H1 (cell line): ENCODE results near the gene GNAL.

ENCODE experiments used
- CBX5 ChIP-seq: fragments of 300-800, 300-1000 bp; sonication (generic); IDR thresholded peaks from 2 replicates; pipeline ENCODE4 v1.7.1; 2016; ENCODE audit warnings: antibody characterized with exemption, low read length, low read depth
- EZH2 ChIP-seq: fragments of 200-600 bp; sonication (generic); IDR thresholded peaks from 2 replicates; pipeline ENCODE4 v1.7.1; 2012; ENCODE audit warnings: low read depth, mild to moderate bottlenecking, moderate library complexity, low read length, inconsistent platforms; ENCODE audit not compliant: severe bottlenecking
- JUN ChIP-seq: IDR thresholded peaks from 2 replicates; pipeline ENCODE4 v1.6.1; 2011; ENCODE audit warnings: low read depth, mild to moderate bottlenecking, improper control_type of control experiment, low read length
- KDM5A ChIP-seq: fragments of 200-600 bp; IDR thresholded peaks from 2 replicates; pipeline ENCODE4 v1.7.1; 2012; ENCODE audit warnings: mild to moderate bottlenecking, low read length, inconsistent platforms, mixed read lengths
- MAFK ChIP-seq: IDR thresholded peaks from 2 replicates; pipeline ENCODE4 v1.6.1; 2012; ENCODE audit warnings: low read depth, mild to moderate bottlenecking, improper control_type of control experiment, low read length
- POLR2A ChIP-seq, 2 experiments: IDR thresholded peaks; 1 replicate in 1 of 2; 2 replicates in 1 of 2; pipeline ENCODE4 v1.6.1; 2011; ENCODE audit warnings: low read depth in 2 of 2, low read length in 2 of 2, mild to moderate bottlenecking in 2 of 2; ENCODE audit errors: control extremely low read depth in 1 of 2
- ZNF274 ChIP-seq: IDR thresholded peaks from 2 replicates; pipeline ENCODE4 v1.7.0; 2012; ENCODE audit warnings: low read length, borderline replicate concordance; ENCODE audit errors: extremely low read depth
- TF ChIP-seq, protein P1 (sequence below), 3 experiments: IDR thresholded peaks; 1 replicate in 2 of 3; 2 replicates in 1 of 3; pipeline versions ENCODE4 v1.5.1 to v1.6.1; 2011; ENCODE audit warnings: low read length in 3 of 3, mild to moderate bottlenecking in 3 of 3, inconsistent platforms in 2 of 3, low read depth in 1 of 3, moderate library complexity in 1 of 3; ENCODE audit not compliant: insufficient read depth in 1 of 3; ENCODE audit errors: control extremely low read depth in 1 of 3
- TF ChIP-seq, protein P2 (sequence below): IDR thresholded peaks from 2 replicates; pipeline ENCODE4 v1.6.1; 2012; ENCODE audit warnings: inconsistent platforms
- TF ChIP-seq, protein P3 (sequence below): IDR thresholded peaks from 2 replicates; pipeline ENCODE4 v1.6.1; 2011; ENCODE audit warnings: low read length, improper control_type of control experiment

DNA sequence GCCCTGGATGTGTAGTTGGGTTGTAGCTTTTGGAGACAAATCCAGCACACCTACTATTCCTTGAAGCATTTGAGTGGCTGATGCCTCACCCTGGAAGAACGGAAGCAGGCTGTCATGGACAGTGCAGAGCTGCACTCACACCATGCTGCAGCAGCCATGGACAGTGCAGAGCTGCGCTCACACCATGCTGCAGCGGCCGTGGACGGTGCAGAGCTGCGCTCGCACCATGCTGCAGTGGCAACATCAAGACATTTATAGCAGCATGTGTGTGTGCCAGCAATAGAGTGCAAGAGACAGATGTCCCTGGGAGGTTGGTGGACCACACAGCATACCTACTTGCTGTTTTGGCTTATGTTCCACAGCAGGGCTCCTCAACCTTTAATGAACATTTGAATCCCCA is 30.6 kb downstream of the GNAL start:
- TF ChIP-seq, protein P1, sequence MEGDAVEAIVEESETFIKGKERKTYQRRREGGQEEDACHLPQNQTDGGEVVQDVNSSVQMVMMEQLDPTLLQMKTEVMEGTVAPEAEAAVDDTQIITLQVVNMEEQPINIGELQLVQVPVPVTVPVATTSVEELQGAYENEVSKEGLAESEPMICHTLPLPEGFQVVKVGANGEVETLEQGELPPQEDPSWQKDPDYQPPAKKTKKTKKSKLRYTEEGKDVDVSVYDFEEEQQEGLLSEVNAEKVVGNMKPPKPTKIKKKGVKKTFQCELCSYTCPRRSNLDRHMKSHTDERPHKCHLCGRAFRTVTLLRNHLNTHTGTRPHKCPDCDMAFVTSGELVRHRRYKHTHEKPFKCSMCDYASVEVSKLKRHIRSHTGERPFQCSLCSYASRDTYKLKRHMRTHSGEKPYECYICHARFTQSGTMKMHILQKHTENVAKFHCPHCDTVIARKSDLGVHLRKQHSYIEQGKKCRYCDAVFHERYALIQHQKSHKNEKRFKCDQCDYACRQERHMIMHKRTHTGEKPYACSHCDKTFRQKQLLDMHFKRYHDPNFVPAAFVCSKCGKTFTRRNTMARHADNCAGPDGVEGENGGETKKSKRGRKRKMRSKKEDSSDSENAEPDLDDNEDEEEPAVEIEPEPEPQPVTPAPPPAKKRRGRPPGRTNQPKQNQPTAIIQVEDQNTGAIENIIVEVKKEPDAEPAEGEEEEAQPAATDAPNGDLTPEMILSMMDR (IDR thresholded peaks at IDR 0.05; ENCODE audit: control extremely low read depth in 1 of 3, insufficient read depth in 1 of 3, low read depth in 1 of 3, low read length in 3 of 3), result no peak
- TF ChIP-seq, protein P2, sequence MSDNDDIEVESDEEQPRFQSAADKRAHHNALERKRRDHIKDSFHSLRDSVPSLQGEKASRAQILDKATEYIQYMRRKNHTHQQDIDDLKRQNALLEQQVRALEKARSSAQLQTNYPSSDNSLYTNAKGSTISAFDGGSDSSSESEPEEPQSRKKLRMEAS, result no peak
- no peak for TF ChIP-seq EZH2
- no peak for TF ChIP-seq KDM5A
- TF ChIP-seq CBX5, result no peak
- TF ChIP-seq ZNF274, result no peak
- no peak for TF ChIP-seq MAFK
- TF ChIP-seq POLR2A (IDR thresholded peaks at IDR 0.05; ENCODE audit: control extremely low read depth in 1 of 2, low read depth in 2 of 2, low read length in 2 of 2), result no peak
- TF ChIP-seq, protein P3, sequence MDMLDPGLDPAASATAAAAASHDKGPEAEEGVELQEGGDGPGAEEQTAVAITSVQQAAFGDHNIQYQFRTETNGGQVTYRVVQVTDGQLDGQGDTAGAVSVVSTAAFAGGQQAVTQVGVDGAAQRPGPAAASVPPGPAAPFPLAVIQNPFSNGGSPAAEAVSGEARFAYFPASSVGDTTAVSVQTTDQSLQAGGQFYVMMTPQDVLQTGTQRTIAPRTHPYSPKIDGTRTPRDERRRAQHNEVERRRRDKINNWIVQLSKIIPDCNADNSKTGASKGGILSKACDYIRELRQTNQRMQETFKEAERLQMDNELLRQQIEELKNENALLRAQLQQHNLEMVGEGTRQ, result no peak
- TF ChIP-seq JUN, result no peak
